Measurements from ENCODE around the gene INTS11.
A peak's percentile ranks its signal among the peaks of the same experiment; 100 is the strongest.

Gene INTS11

GRCh38 chr1:1308756-1309250 lies 15.7 kb downstream of the INTS11 start:
- Histone ChIP-seq H3K27ac (ENCODE audit: extremely low read depth, low read depth, low read length) (peak overlapping the region; percentile 96), H3K4me3 (ENCODE audit: low read depth, low read length) (peak overlapping the region; percentile 81), H3K9me3 (ENCODE audit: control insufficient read depth, insufficient read depth, low read depth, low read length) (no peaks in the 10 kb centered on the region), H3K36me3 (ENCODE audit: control insufficient read depth in 2 of 2, insufficient read depth in 1 of 2, low read length in 2 of 2) (peaks cover 0 to 50% of the 10 kb centered on the region in 2 experiments; a peak in 1 of 3 replicates), H3K4me1 (ENCODE audit: control insufficient read depth, insufficient read depth, low read length) (peaks cover 20% of the 10 kb centered on the region)
- CTCF ChIA-PET = interaction anchor here (1.0 kb wide), 1 partner anchor 94 kb away, joined by 3 read pairs; no protein-coding TSS in a partner anchor
- POLR2A ChIA-PET = interaction anchor here (1.1 to 1.5 kb wide), 5 partner anchors 10 to 66 kb away, joined by 3 read pairs; partner anchors contain the start of genes AURKAIP1 and TAS1R3
- TF ChIP-seq ZFP37 (tag by site-specific recombination; IDR thresholded peaks at IDR 0.05) (no peak), BCL11B (tag by site-specific recombination; IDR thresholded peaks at IDR 0.05; ENCODE audit: low read depth) (0 out of 2 replicates have a peak, but pooled peaks have one; percentile 9), ZNF660 (tag by site-specific recombination; IDR thresholded peaks at IDR 0.05) (peak; percentile 5; the same call in 1 of the 2 replicates), KLF16 (tag by site-specific recombination; IDR thresholded peaks at IDR 0.05) (peak; percentile 37; the same call in 1 of the 2 replicates), ZNF600 (tag by site-specific recombination; IDR thresholded peaks at IDR 0.05) (no peak), WT1 (tag by site-specific recombination; IDR thresholded peaks at IDR 0.05) (no peak), SCRT1 (tag by site-specific recombination; IDR thresholded peaks at IDR 0.05; ENCODE audit: borderline replicate concordance) (no peak), ZFP69B (tag by site-specific recombination; IDR thresholded peaks at IDR 0.05) (no peak), ZBTB1 (tag by site-specific recombination; IDR thresholded peaks at IDR 0.05) (0 out of 2 replicates have a peak, but pooled peaks have one; percentile 27), ZNF623 (tag by site-specific recombination; IDR thresholded peaks at IDR 0.05) (no peak), ZNF692 (tag by site-specific recombination; IDR thresholded peaks at IDR 0.05) (peak; percentile 7; the same call in 1 of the 2 replicates), GLIS2 (tag by site-specific recombination; IDR thresholded peaks at IDR 0.05) (peak; percentile 62; the same call in 1 of the 2 replicates), ZNF174 (tag by site-specific recombination; IDR thresholded peaks at IDR 0.05) (no peak), ZIC2 (tag by site-specific recombination; IDR thresholded peaks at IDR 0.05) (peak; percentile 67), ZFP41 (tag by site-specific recombination; IDR thresholded peaks at IDR 0.05; ENCODE audit: borderline replicate concordance) (no peak), ZNF391 (tag by site-specific recombination; IDR thresholded peaks at IDR 0.05; ENCODE audit: borderline replicate concordance, low read depth) (peak; percentile 15; the same call in 1 of the 2 replicates), SP7 (tag by site-specific recombination; IDR thresholded peaks at IDR 0.05) (0 out of 2 replicates have a peak, but pooled peaks have one; percentile 3), HIC1 (tag by site-specific recombination; IDR thresholded peaks at IDR 0.05) (no peak; the same call in 1 of the 2 replicates), ZFHX2 (tag by site-specific recombination; conservative IDR thresholded peaks at IDR 0.05) (peak; percentile 97), ZNF416 (tag by site-specific recombination; IDR thresholded peaks at IDR 0.05) (no peak), ZSCAN4 (tag by site-specific recombination; IDR thresholded peaks at IDR 0.05) (no peak), ZNF202 (tag by site-specific recombination; IDR thresholded peaks at IDR 0.05; ENCODE audit: borderline replicate concordance) (no peak), ZNF398 (tag by site-specific recombination; IDR thresholded peaks at IDR 0.05) (0 out of 2 replicates have a peak, but pooled peaks have one; percentile 12), AEBP2 (tag by site-specific recombination; IDR thresholded peaks at IDR 0.05; ENCODE audit: borderline replicate concordance) (no peak), ZNF561 (tag by site-specific recombination; IDR thresholded peaks at IDR 0.05; ENCODE audit: borderline replicate concordance) (0 out of 2 replicates have a peak, but pooled peaks have one; percentile 35), GLIS1 (tag by site-specific recombination; IDR thresholded peaks at IDR 0.05) (peak; percentile 75), ZNF701 (tag by site-specific recombination; IDR thresholded peaks at IDR 0.05) (no peak), ZNF639 (tag by site-specific recombination; IDR thresholded peaks at IDR 0.05) (no peak), YY1 (tag by site-specific recombination; IDR thresholded peaks at IDR 0.05) (0 out of 2 replicates have a peak, but pooled peaks have one; percentile 43)

All from HEK293 (cell line).